ENCODE data around the gene AP3D1.

AP3D1 gene

DNA sequence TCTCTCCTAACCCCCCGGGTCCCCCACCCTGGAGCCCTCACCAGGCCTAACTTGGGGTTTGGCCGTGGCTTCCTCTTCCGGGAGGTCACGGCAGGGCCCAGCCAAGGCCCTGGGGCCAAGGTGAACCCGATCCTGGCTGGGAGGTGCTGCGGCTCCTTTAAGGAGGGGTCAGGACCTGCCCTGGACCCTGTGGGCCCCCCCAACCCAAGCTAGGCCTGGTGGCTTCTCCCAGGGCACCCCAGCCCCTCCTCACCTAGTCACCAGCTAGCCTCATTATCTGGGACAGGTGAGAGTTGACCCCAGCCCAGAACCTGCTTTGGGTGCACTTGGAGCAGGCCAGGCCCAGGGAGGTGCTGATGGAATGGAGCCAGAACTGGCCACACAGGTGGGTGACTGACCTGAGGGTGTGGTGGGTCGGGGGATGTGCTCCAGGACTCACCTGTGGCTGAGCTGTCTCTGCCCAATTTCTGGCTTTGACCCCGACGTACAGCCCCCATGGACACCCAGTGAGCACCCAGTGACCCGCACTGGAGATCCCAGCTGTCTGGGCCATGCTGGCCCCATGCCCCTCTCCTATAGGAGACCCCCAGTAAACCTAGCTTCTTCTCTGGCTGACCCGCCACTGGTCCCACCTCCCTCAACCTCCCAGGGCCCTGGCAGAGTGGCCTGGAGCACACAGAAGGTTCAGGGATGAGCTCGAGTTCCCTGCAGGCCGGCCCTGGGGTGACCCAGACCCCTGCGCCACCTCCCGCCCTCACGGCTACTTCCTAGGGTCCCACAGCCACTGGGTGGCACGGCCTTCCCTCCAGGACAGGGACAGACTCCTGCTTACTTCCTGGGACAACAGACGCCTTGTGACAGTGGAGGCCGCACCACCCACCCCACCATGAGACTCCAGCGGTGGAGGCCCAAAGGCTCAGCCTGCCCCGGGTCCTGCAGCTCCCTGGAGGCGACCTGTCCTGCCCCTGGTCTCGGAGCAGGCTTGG is 93.6 kb downstream of the AP3D1 start:
- Mint-ChIP-seq H3K27me3 (ENCODE audit: low read depth) (no peaks in the 10 kb centered on the region), H3K27ac (peak overlapping the region; percentile 89 to 100 (median 99)), H3K4me1 (peaks cover 31% of the 10 kb centered on the region), H3K36me3 (ENCODE audit: low read depth) (no peaks in the 10 kb centered on the region), H3K9me3 (no peaks in the 10 kb centered on the region), H3K4me3 (no peak overlapping the region)
- no peak for TF ChIP-seq CTCF (IDR thresholded peaks at IDR 0.05; ENCODE audit: unreplicated experiment in 3 of 3)

DNA sequence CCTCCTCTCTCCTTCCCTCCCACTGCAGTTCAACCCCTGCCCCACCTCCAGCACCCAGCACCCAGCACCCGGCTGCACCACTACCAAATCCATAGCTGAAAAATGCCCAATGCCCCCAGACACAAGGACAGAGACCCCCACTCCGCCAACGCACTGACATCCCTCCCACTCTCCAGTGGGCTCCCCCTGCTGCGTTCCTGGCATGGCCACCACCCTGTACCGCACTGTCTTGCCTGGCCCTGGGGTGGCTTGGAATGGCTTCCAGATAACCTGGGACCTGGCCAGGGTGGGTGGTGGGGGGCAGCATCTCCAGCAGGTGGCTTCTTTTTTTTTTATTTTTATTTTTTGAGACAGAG is 94.6 kb downstream of the AP3D1 start:
- no peak for TF ChIP-seq CTCF (IDR thresholded peaks at IDR 0.05; ENCODE audit: unreplicated experiment in 3 of 3)
- H3K27me3 Mint-ChIP-seq (ENCODE audit: low read depth), result no peaks in the 10 kb centered on the region
- H3K27ac Mint-ChIP-seq, result peak overlapping the region; percentile 86 to 91 (median 88)
- no peaks in the 10 kb centered on the region for H3K9me3 Mint-ChIP-seq
- H3K4me3 Mint-ChIP-seq, result peak overlapping the region in 2 of 3 experiments; percentile 6 to 47
- no peaks in the 10 kb centered on the region for H3K36me3 Mint-ChIP-seq (ENCODE audit: low read depth)
- H3K4me1 Mint-ChIP-seq, result peaks cover 26% of the 10 kb centered on the region

DNA sequence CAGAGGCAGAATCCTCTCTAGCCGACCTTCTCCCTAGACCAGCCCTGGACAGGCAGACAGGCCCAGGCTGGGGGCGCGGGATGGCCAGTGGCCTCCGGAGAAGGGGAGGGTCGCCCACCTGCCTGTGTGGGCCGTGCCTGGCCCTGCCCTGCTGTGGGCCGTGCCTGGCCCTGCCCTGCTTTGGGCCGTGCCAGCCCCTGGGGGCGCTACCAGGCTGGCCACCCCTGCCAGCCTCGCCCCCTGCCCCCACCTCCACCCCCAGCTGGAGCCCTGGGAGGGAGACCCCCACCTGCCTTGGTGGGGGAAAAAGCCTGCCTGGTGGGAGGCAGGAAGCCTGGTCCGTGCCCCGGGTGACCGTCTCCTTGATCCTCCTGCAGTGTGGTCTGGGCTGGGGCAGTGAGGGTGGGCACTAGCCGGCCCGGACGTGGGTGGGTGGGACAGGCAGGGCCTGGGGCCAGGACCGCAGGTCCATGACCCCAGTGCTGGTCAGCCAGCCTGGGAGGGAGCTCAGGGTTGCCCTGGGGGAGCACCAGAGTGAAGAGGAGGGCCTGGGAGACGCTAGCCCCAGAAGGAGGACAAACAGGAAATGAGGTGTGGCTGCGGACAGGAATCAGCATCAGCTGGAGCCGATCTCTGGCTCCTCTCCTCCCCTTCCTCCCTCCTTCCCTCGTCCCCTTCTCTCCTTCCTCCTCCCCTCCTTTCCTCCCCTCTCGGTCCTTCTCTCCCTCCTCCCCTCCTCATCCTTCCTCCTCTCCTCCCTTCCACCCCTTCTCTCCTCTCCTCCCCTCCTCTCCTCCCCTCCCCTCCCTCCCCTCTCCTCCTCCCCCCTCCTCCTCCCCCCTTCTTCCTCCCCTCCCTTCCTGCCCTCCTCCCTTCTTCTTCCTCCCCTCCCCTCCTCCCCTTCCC is 95.2 kb downstream of the AP3D1 start:
- H3K9me3 Mint-ChIP-seq, result no peaks in the 10 kb centered on the region
- H3K36me3 Mint-ChIP-seq (ENCODE audit: low read depth), result no peaks in the 10 kb centered on the region
- H3K27ac Mint-ChIP-seq, result peak overlapping the region; percentile 86 to 97 (median 91)
- TF ChIP-seq CTCF (IDR thresholded peaks at IDR 0.05; ENCODE audit: unreplicated experiment in 3 of 3), result no peak
- H3K27me3 Mint-ChIP-seq (ENCODE audit: low read depth), result no peaks in the 10 kb centered on the region
- peaks cover 21% of the 10 kb centered on the region for H3K4me1 Mint-ChIP-seq
- H3K4me3 Mint-ChIP-seq, result peak overlapping the region; percentile 44 to 67 (median 53)

DNA sequence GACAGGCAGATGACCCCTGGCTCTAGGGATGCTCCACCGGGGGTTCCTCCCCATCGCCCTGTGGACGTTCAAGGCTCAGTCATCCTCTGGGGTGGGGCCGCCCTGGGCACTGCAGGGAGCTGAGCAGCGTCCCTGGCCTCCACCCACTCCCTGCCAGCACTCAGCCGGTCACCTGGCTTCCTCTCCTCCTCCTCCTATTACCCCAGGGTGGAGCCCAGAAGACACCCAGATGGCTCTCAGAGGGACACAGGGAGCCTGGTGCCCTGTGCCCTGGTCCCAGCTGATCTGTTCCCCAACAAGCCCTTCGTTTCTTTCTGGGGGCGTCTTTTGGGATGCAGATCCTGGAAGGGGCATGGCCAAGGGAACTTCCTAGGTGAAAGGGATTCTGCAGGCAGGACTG is 96.6 kb downstream of the AP3D1 start:
- Mint-ChIP-seq H3K4me3 (peak overlapping the region in 1 of 3 experiments; percentile 30), H3K36me3 (ENCODE audit: low read depth) (no peaks in the 10 kb centered on the region), H3K27ac (peak overlapping the region in 1 of 3 experiments; percentile 91), H3K4me1 (peaks cover 12% of the 10 kb centered on the region), H3K27me3 (ENCODE audit: low read depth) (no peaks in the 10 kb centered on the region), H3K9me3 (no peaks in the 10 kb centered on the region)
- TF ChIP-seq CTCF (IDR thresholded peaks at IDR 0.05; ENCODE audit: unreplicated experiment in 3 of 3), result no peak

DNA sequence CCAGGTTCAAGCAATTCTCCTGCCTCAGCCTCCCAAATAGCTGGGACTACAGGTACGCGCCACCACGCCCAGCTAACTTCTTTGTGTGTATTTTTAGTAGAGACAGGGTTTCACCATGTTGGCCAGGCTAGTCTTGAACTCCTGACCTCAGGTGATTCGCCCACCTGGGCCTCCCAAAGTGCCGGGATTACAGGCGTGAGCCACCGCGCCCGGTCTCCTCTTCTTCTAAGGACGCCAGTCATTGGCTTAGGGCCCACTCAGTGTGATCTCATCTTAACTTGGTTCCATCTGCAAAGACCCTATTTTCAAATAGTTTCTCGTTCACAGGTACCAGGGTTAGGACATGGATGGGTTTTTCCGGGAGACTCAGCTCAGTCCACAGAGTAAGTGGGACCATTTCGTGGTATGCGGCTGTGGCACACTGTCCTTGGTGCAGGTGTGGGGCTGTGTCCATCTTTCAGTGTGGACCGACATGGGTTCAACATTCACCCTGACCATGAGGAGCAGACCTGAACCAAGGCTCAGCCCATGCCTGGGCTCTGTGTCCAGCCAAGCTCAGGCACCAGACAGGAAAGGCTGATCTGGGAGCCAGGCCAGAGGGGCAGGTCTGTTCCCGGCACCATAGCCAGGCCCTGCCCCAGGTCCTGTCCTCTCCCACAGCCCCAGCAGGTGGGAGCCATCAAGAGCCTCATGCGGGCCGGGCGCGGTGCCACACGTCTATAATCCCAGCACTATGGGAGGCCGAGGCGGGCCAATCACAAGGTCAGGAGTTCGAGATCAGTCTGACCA is 97.6 kb downstream of the AP3D1 start:
- Mint-ChIP-seq H3K27ac (peak overlapping the region in 2 of 3 experiments; percentile 76 to 91), H3K36me3 (ENCODE audit: low read depth) (no peaks in the 10 kb centered on the region), H3K4me1 (peaks cover 10% of the 10 kb centered on the region), H3K4me3 (peak overlapping the region; percentile 37 to 46 (median 40)), H3K27me3 (ENCODE audit: low read depth) (no peaks in the 10 kb centered on the region), H3K9me3 (no peaks in the 10 kb centered on the region)
- TF ChIP-seq CTCF (IDR thresholded peaks at IDR 0.05; ENCODE audit: unreplicated experiment in 3 of 3), result no peak

Measured in nephron (organoid).